Activated CD4-positive, alpha-beta T cell treated with anti-CD3 and anti-CD28 coated beads for 36 hours (primary cell): ENCODE measurements around the gene TRIM36. TPM values are rescaled to one million over a fixed set of nuclear protein-coding genes. Genes with fewer than 3 reads are reported as not detected.

Experiments
- ATAC-seq: fragments of 200-7000 bp; cut with Tn5 transposase; one replicate; pipeline ENCODE4 v1.10.0; 2021; ENCODE audit warnings: mild to moderate bottlenecking, moderate library complexity
- CTCF ChIA-PET: fragments of 350-600 bp; sonication (Branson Sonifier 250); formaldehyde crosslinking; loops from one replicate; lab custom pipeline; 2021; ENCODE audit warnings: antibody characterized with exemption; lab: Charles Lee
- POLR2A ChIA-PET: fragments of 350-600 bp; sonication (Branson Sonifier 250); formaldehyde crosslinking; loops from one replicate; lab custom pipeline; 2021; ENCODE audit warnings: antibody characterized with exemption, inconsistent platforms; lab: Charles Lee
- DNase-seq: peaks from one replicate; pipeline ENCODE4 v3.0.0-alpha.2; 2020
- H3K27ac Mint-ChIP-seq: one replicate; pipeline ENCODE4 v1.8.0; 2021; ENCODE audit warnings: mixed read lengths
- H3K27me3 Mint-ChIP-seq: one replicate; pipeline ENCODE4 v1.8.0; 2021; ENCODE audit warnings: mixed read lengths
- H3K36me3 Mint-ChIP-seq: one replicate; pipeline ENCODE4 v1.8.0; 2021; ENCODE audit warnings: low read depth, mixed read lengths
- H3K4me1 Mint-ChIP-seq: one replicate; pipeline ENCODE4 v1.8.0; 2021; ENCODE audit warnings: mixed read lengths
- H3K4me3 Mint-ChIP-seq: one replicate; pipeline ENCODE4 v1.8.0; 2021; ENCODE audit warnings: mild to moderate bottlenecking, moderate library complexity, mixed read lengths
- H3K9me3 Mint-ChIP-seq: one replicate; pipeline ENCODE4 v1.8.0; 2021; ENCODE audit warnings: low read depth, mixed read lengths
- intact Hi-C, 2 experiments: fragments of 100-400 bp; cut with DNase I in 1 of 2; cut with micrococcal nuclease in 1 of 2; formaldehyde crosslinking; loops; one replicate each; pipeline versions ENCODE4 v1.14.2 to v1.15.1; 2022 to 2024; cut with DNase I, micrococcal nuclease
- total RNA-seq, 2 experiments: library from RNA; stranded (reverse); gene quantifications; one replicate each; pipeline ENCODE4 v1.2.3, GENCODE V29; 2021

Gene TRIM36
- total RNA-seq, 2 experiments from 2014 or later = 0.11 TPM; not detected in 1

DNA sequence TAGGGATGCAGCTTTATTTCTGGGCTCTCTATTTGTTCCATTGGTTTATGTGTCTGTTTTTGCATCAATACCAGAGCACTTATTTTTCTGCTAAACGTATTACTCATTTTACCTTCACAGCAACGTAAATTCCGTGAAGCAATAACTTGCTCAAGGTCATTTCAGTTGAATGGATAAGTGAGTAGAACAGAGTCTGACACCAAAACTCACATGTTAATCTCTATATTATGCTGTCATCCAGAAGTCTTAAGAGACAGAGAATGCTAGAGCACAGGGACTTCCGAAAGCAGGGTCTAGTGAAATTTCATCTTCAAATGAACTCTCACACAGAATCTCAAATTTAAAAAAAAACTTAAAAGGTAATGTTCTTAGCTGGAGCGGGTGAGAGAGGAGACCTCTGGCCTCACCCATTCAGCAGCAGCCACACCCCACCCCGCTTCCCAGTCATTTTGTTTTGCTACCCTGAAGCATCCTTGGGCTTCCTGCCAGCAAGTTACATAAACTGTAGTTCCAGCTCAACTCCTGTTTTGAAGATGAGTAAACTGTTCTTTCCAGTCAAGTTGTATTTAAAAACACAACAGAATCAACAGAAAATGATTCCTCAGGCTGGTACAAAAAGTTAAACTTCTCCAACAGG is 69.3 kb downstream of the TRIM36 start:
- ATAC-seq = no peak
- no peak overlapping the region for H3K27ac Mint-ChIP-seq
- CTCF ChIA-PET = interaction anchor here (0.9 to 1.7 kb wide), 3 partner anchors 8 to 32 kb away, joined by 3 to 4 read pairs (median 3); no protein-coding TSS in a partner anchor
- H3K27me3 Mint-ChIP-seq = peaks cover 13% of the 10 kb centered on the region
- H3K9me3 Mint-ChIP-seq = no peaks in the 10 kb centered on the region
- POLR2A ChIA-PET = no interaction called here
- intact Hi-C loops = no loop called here
- H3K4me1 Mint-ChIP-seq = no peaks in the 10 kb centered on the region
- H3K36me3 Mint-ChIP-seq = no peaks in the 10 kb centered on the region
- no peak overlapping the region for H3K4me3 Mint-ChIP-seq
- no peak for DNase-seq

DNA sequence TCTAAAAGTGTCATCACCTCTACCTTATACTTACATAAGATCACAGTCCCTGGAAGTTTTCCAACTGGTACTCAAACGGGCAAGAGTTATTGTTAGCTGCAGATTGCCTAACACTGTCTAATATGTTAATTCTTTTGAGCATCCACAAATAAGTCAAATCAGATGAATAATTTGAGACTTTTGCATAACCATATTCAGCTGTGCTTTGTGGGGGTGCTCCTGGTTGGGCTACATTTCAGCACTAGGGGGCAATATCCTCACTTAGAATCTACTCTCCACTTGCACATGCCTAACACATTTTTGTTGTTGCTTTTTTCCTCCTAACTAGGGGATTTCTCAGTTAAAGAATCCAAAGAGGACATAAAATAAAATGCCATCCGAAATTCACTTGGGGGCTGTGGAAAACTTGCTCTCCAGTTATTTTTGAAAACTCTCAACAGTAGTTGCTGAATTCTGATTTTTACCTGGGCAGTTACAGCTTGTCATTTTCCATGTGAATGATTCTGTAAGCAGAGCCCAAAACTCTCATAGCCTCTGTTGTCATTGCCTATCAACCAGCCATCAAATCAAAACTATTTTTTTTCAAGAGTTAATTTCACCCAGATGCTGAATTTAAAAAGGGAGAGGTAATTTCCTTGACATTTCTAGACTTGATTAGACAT is 71.5 kb downstream of the TRIM36 start:
- Mint-ChIP-seq H3K4me1 (no peaks in the 10 kb centered on the region), H3K27me3 (peaks cover 12% of the 10 kb centered on the region), H3K27ac (no peak overlapping the region), H3K36me3 (no peaks in the 10 kb centered on the region), H3K9me3 (no peaks in the 10 kb centered on the region), H3K4me3 (no peak overlapping the region)
- CTCF ChIA-PET = interaction anchor here (0.6 to 4.8 kb wide), 21 partner anchors 9 to 476 kb away, joined by 3 to 44 read pairs (median 4); no protein-coding TSS in a partner anchor
- POLR2A ChIA-PET = interaction anchor here (0.5 kb wide), 1 partner anchor 26 kb away, joined by 3 read pairs; no protein-coding TSS in a partner anchor
- intact Hi-C loops = loop anchor here (1.0 to 10.0 kb wide), 5 partner anchors 74 to 489 kb away; no protein-coding TSS in a partner anchor
- ATAC-seq = peak; percentile 71
- DNase-seq = peak; percentile 49

DNA sequence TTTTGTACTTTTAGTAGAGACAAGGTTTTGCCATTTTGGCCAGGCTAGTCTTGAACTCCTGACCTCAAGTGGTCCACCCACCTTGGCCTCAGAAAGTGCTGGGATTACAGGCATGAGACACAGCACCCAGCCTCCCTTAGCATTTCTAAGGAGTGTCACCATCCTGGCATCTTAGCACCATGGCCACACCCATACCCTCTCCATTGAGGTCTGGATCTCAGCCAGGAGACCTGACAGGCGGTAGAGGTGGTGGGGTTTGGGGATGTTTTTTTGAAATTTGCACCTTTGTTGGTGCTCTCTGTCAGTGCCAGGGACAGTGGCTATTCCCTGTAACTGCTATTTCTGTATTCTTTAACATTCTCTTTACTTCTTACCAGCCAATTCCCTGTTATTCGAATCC is 72.5 kb downstream of the TRIM36 start:
- H3K9me3 Mint-ChIP-seq = no peaks in the 10 kb centered on the region
- H3K4me3 Mint-ChIP-seq = no peak overlapping the region
- POLR2A ChIA-PET = no interaction called here
- intact Hi-C loops = loop anchor here in 1 of 2 experiments (5.0 to 10.0 kb wide), 2 partner anchors 75 to 478 kb away; no protein-coding TSS in a partner anchor
- DNase-seq = no peak
- ATAC-seq = no peak
- H3K27ac Mint-ChIP-seq = no peak overlapping the region
- H3K36me3 Mint-ChIP-seq = no peaks in the 10 kb centered on the region
- H3K4me1 Mint-ChIP-seq = no peaks in the 10 kb centered on the region
- H3K27me3 Mint-ChIP-seq = peaks cover 15% of the 10 kb centered on the region
- CTCF ChIA-PET = interaction anchor here (0.6 to 4.8 kb wide), 17 partner anchors 8 to 338 kb away, joined by 3 to 44 read pairs (median 4); no protein-coding TSS in a partner anchor

DNA sequence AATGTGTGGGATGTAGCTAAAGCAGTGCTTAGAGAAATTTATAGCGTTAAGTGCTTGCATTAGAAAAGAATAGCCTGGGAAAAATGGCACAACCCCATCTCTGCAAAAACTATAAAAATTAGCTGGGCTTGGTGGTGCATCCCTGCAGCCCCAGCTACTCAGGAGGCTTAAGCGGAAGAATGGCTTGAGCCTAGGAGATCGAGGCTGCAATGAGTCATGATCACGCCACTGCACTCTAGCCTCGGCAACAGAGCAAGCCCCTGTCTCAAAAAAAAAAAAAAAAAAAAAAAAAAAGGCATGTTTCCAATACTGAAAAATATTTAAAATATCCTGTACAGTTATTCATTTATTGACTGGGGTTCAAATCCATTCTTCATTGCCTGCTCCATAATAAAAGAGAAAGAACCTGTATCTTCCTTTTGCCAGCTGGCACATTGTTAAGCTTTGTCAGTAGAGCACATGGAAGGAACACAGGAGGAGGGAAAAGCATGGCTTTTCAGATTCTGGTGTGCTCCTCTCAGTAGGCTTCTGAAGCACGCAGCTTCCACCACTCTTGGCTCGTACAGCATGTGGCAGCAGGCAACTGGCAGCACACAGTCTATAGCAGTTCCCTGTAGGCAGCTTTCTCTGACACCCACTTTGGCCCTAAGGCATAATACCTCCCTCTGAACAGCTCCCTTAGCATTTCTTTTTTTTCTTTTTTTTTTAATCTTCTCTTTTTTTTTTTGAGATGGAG is 73.5 kb downstream of the TRIM36 start:
- no peak overlapping the region for H3K27ac Mint-ChIP-seq

DNA sequence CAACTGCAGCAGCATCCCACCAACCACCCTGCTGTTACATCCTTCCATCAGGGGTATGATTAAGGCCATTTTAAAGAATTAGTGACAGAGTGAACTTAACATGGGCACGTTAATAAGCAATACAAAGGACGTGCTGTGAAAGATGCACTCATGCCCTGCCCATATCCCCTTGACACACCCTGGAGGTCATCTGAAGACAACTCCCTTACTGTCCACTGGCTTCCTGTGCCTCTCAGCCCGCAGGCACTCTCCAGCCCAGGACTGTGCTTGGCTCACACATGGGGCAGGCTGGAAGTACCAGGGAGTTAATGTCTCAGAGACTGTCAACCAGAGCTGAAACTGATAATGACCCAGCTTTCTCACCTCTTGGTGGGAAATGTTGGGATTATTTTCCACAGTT is 81.8 kb downstream of the TRIM36 start:
- ChIA-PET POLR2A (no interaction called here), CTCF (interaction anchor here (2.7 kb wide), 1 partner anchor 10 kb away, joined by 11 read pairs; no protein-coding TSS in a partner anchor)
- no peak for DNase-seq
- H3K27ac Mint-ChIP-seq = no peak overlapping the region
- ATAC-seq = no peak
- H3K9me3 Mint-ChIP-seq = no peaks in the 10 kb centered on the region
- no peak overlapping the region for H3K4me3 Mint-ChIP-seq
- H3K36me3 Mint-ChIP-seq = no peaks in the 10 kb centered on the region
- peaks cover 18% of the 10 kb centered on the region for H3K27me3 Mint-ChIP-seq
- intact Hi-C loops = no loop called here
- no peaks in the 10 kb centered on the region for H3K4me1 Mint-ChIP-seq

More for the DNA sequence above, 73.5 kb downstream of the TRIM36 start:
- Mint-ChIP-seq H3K4me1 (no peaks in the 10 kb centered on the region), H3K9me3 (no peaks in the 10 kb centered on the region), H3K4me3 (no peak overlapping the region), H3K36me3 (no peaks in the 10 kb centered on the region), H3K27me3 (peaks cover 15% of the 10 kb centered on the region)
- POLR2A ChIA-PET = interaction anchor here (0.6 kb wide), 2 partner anchors 226 to 352 kb away, joined by 3 to 5 read pairs; no protein-coding TSS in a partner anchor
- no peak for DNase-seq
- CTCF ChIA-PET = interaction anchor here (0.6 to 4.8 kb wide), 4 partner anchors 26 to 153 kb away, joined by 4 to 44 read pairs (median 5); no protein-coding TSS in a partner anchor
- intact Hi-C loops = loop anchor here in 1 of 2 experiments (5.0 to 10.0 kb wide), 2 partner anchors 76 to 479 kb away; no protein-coding TSS in a partner anchor
- ATAC-seq = no peak

DNA sequence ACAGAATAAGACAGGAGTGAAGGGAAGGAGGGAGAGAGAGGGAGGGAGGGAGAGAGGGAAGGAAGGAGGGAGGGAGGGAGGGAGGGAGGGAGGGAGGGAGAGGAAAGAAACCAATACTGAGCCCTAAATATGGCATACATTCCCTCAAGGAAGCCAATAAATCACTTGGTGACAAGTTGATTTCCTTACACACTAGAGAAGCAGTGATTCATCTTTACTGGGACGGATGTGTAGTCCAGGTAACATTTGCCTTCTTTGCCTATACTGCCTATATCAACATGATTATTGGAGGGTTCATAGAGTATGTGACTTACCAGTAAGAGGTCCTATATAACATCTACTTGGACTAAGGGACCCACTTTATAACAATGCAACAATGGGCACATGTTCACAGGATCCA is 83.2 kb downstream of the TRIM36 start:
- Mint-ChIP-seq H3K9me3 (no peaks in the 10 kb centered on the region), H3K36me3 (no peaks in the 10 kb centered on the region), H3K27me3 (peaks cover 18% of the 10 kb centered on the region), H3K4me3 (no peak overlapping the region), H3K27ac (no peak overlapping the region), H3K4me1 (no peaks in the 10 kb centered on the region)
- ChIA-PET POLR2A (no interaction called here), CTCF (no interaction called here)
- DNase-seq (no peak), ATAC-seq (no peak)
- intact Hi-C loops = no loop called here

DNA sequence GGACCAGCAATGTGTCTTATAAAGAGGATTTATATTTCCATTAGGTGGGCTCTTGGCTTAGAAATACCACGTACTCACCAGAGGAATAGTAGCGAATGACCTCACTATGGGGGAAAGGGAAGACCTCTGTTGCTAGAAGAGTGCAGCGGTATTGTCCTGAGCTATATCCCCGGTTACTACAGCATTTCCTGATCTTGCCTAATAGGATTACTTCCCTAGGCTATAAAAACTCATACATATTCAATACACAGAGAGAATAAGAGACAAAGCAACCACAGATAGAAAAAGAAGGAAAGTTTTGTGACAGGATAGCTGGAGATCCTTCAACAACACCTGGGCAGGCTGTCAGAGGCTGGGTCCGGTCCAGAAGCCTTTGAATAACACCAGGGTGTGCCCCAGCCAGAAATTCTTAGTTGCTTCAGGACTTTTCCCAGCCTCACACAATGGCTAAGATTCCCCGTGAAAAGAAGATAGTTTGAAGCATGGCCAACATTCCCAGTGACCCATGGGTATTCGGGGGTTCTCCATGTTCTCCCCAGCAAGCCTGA is 85.4 kb downstream of the TRIM36 start:
- DNase-seq (no peak), ATAC-seq (no peak)
- CTCF ChIA-PET = no interaction called here
- POLR2A ChIA-PET = no interaction called here
- H3K27me3 Mint-ChIP-seq = peaks cover 18% of the 10 kb centered on the region
- H3K9me3 Mint-ChIP-seq = no peaks in the 10 kb centered on the region
- no peaks in the 10 kb centered on the region for H3K36me3 Mint-ChIP-seq
- no peaks in the 10 kb centered on the region for H3K4me1 Mint-ChIP-seq
- no peak overlapping the region for H3K27ac Mint-ChIP-seq
- intact Hi-C loops = no loop called here
- H3K4me3 Mint-ChIP-seq = no peak overlapping the region

DNA sequence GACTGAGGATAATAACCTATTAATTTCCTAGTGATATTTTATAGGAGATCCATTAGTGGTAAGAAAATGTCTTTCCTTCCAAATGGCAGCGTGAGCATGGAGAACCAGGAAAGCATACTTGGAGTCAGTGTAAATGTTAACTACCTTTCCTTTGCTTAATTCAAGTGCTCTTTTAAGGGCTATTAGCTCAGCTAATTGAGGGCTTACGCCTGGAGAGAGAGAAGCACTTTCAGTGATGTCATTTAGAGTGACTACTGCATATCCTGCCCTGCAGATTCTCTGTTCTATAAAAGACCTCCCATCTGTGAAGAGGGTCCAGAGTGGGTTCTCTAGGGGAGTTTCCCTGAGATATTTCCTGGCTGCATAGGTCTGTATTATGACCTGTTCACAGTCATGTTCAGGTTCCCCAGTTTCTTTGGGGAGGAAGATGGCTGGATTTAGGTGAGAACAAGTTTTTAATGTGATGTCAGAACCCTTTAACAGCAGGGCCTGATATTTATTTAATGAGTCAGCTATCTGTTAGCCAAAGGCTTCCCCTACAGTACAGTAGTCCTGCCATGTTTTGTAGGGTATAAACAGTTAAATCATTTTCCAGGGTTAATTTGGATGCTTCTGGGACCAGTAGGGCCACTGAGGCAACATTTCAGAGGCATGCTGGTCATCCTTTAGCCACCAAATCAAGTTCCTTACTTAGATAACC is 89.6 kb downstream of the TRIM36 start:
- Mint-ChIP-seq H3K4me1 (no peaks in the 10 kb centered on the region), H3K36me3 (no peaks in the 10 kb centered on the region), H3K9me3 (no peaks in the 10 kb centered on the region), H3K27me3 (peaks cover 7% of the 10 kb centered on the region), H3K4me3 (no peak overlapping the region), H3K27ac (no peak overlapping the region)
- CTCF ChIA-PET = no interaction called here
- intact Hi-C loops = no loop called here
- no peak for DNase-seq
- POLR2A ChIA-PET = no interaction called here
- no peak for ATAC-seq
